ENCODE results near the gene THSD4. TPM values are rescaled to one million over a fixed set of nuclear protein-coding genes. Genes with fewer than 3 reads are reported as not detected.

Gene THSD4
- total and polyA plus RNA-seq, 2 experiments from 2014 or later, result 5.1 to 25.5 TPM

GRCh38 chr15:71571641-71572040 lies 456.4 kb downstream of the THSD4 start:
- Histone ChIP-seq H3K27ac (no peak overlapping the region), H3K4me1 (ENCODE audit: low read depth) (no peaks in the 10 kb centered on the region), H3K36me3 (no peaks in the 10 kb centered on the region), H3K9me3 (ENCODE audit: low read depth) (no peaks in the 10 kb centered on the region), H3K4me3 (no peak overlapping the region), H3K27me3 (peaks cover 3% of the 10 kb centered on the region)
- DNase-seq (ENCODE audit: low read depth in 1 of 2, low spot score in 1 of 2), result no peak
- TF ChIP-seq, protein P1, sequence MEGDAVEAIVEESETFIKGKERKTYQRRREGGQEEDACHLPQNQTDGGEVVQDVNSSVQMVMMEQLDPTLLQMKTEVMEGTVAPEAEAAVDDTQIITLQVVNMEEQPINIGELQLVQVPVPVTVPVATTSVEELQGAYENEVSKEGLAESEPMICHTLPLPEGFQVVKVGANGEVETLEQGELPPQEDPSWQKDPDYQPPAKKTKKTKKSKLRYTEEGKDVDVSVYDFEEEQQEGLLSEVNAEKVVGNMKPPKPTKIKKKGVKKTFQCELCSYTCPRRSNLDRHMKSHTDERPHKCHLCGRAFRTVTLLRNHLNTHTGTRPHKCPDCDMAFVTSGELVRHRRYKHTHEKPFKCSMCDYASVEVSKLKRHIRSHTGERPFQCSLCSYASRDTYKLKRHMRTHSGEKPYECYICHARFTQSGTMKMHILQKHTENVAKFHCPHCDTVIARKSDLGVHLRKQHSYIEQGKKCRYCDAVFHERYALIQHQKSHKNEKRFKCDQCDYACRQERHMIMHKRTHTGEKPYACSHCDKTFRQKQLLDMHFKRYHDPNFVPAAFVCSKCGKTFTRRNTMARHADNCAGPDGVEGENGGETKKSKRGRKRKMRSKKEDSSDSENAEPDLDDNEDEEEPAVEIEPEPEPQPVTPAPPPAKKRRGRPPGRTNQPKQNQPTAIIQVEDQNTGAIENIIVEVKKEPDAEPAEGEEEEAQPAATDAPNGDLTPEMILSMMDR (IDR thresholded peaks at IDR 0.05; ENCODE audit: low read depth, low read length), result no peak

DNA sequence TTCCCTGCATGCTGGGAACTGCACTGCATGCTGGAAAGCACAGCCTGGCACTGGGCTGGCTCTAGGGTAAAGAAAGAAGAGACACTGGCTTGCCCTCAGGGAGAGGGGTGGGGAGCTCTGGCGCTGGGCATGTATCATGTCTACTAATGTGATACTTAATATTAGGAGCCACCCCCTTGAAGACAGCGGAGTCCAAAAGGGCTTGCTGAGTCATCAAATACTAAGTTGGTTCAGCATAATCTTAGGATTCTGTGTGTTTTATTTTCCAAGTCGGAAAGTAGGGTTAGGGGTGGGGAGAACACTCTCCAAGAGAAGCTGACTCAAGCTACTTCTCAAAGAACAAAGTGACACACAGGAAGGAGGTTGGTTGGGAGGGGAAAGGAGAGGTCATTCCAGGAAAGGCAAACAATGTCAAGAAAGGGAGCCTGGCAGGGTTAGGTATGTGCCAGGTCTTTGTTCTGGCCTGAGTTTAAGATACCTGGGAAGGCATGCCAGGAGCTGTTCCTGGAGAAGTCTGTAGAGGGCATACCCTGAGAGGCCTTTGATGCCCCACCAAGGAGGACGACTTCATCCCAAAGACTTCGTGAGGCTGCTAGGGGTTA lies 457.3 kb downstream of the THSD4 start:
- no peak for DNase-seq (ENCODE audit: low read depth in 1 of 2, low spot score in 1 of 2)
- Histone ChIP-seq H3K27me3 (peaks cover 3% of the 10 kb centered on the region), H3K4me1 (ENCODE audit: low read depth) (no peaks in the 10 kb centered on the region), H3K27ac (no peak overlapping the region), H3K9me3 (ENCODE audit: low read depth) (no peaks in the 10 kb centered on the region), H3K4me3 (no peak overlapping the region), H3K36me3 (no peaks in the 10 kb centered on the region)
- TF ChIP-seq, protein P1 (IDR thresholded peaks at IDR 0.05; ENCODE audit: low read depth, low read length), result peak; percentile 18

DNA sequence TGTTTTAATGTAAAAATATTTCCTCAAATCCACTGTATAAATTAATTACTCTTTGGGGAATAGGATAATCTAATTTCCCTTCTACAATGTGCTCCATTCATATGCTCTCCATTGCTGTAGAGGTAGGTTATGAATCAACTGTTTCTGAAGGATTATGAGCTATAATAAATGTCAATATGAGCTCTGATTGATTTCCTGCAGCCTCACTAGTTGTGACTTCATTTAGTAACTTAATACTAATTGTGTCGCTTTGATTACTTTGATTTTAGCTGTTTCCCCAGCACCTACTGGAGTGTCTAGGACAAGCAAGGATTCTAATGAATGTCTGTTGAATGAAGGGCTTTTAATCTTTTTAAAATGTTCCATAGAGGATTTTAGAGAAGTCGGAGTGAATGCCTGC lies 458.3 kb downstream of the THSD4 start:
- no peaks in the 10 kb centered on the region for H3K4me1 ChIP-seq (ENCODE audit: low read depth)
- H3K36me3 ChIP-seq, result no peaks in the 10 kb centered on the region
- H3K27me3 ChIP-seq, result peaks cover 3% of the 10 kb centered on the region
- no peak for DNase-seq (ENCODE audit: low read depth in 1 of 2, low spot score in 1 of 2)
- TF ChIP-seq, protein P1 (IDR thresholded peaks at IDR 0.05; ENCODE audit: low read depth, low read length), result no peak
- no peak overlapping the region for H3K27ac ChIP-seq
- H3K4me3 ChIP-seq, result no peak overlapping the region
- H3K9me3 ChIP-seq (ENCODE audit: low read depth), result no peaks in the 10 kb centered on the region

DNA sequence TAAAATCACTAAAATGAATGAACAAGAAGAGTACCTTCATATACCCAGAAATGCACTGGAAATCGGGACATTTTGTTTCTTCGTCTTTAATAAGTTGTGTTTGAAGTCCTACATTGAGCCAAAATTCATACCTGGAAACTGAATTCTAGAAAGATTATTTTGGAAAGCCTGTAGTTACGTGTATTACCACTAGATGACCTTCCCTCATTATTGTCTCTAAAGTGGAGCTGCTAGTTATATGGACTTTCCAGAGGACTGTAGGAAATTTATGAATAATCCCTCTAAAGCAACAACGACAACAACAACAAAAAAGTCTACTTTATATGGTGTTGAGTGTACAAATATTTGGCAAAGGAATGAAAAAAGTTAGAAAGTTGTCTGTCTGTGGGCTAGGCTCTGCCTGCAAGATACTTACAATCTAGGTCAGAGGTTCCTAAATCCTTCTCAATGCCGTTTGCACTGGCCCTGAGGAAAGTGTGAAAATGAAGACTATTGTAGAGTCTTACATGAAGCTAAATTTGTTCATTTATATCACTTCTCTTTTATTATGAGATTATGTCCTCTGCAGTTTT lies 460.3 kb downstream of the THSD4 start:
- Histone ChIP-seq H3K4me3 (no peak overlapping the region), H3K9me3 (ENCODE audit: low read depth) (no peaks in the 10 kb centered on the region), H3K36me3 (no peaks in the 10 kb centered on the region), H3K27ac (no peak overlapping the region), H3K27me3 (peaks cover 3% of the 10 kb centered on the region), H3K4me1 (ENCODE audit: low read depth) (no peaks in the 10 kb centered on the region)
- DNase-seq (ENCODE audit: low read depth in 1 of 2, low spot score in 1 of 2), result peak in 1 of 2 donors; percentile 32
- TF ChIP-seq, protein P1 (IDR thresholded peaks at IDR 0.05; ENCODE audit: low read depth, low read length), result peak; percentile 70

DNA sequence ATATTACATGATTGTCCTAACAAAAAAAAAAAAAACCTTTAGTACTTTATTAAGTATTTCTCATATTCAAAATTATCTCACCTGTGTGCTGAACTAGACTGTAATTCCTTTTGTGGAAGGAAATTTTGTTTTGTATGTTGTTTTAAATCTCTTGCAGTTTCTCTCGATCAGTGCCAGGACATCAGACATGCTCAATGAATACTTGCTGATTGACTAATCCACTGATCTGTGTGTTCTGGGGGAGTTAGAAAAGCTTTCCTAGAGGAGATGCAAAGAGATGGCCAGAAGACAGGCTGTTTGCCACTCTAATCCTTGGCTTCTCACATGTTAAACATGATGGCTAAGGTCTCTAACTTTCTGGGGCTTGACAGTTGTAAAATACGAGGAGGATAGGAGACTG lies 461.8 kb downstream of the THSD4 start:
- Histone ChIP-seq H3K27me3 (peaks cover 3% of the 10 kb centered on the region), H3K4me1 (ENCODE audit: low read depth) (no peaks in the 10 kb centered on the region), H3K4me3 (no peak overlapping the region), H3K36me3 (no peaks in the 10 kb centered on the region), H3K9me3 (ENCODE audit: low read depth) (no peaks in the 10 kb centered on the region), H3K27ac (no peak overlapping the region)
- no peak for DNase-seq (ENCODE audit: low read depth in 1 of 2, low spot score in 1 of 2)
- TF ChIP-seq, protein P1 (IDR thresholded peaks at IDR 0.05; ENCODE audit: low read depth, low read length), result no peak

Data from cardiac muscle cell (in vitro differentiated cells and primary cell).